Transverse colon (tissue), 3 donors: ENCODE measurements around the gene SLC39A11.
A peak's percentile ranks its signal among the peaks of the same experiment; 100 is the strongest.

ENCODE experiments used
- CTCF ChIP-seq, 5 experiments: fragments of 200-600 bp in 3 of 5; fragments of 450-650 bp in 2 of 5; sonication (generic) in 3 of 5; IDR thresholded peaks; 1 replicate in 2 of 5; 2 replicates in 3 of 5; pipeline ENCODE4 v1.5.1; 2016 to 2017; ENCODE audit warnings: antibody characterized with exemption in 5 of 5, inconsistent platforms in 3 of 5, mild to moderate bottlenecking in 2 of 5, moderate library complexity in 1 of 5
- POLR2A ChIP-seq: fragments of 450-650 bp; IDR thresholded peaks from one replicate; pipeline ENCODE4 v1.6.1; 2016; ENCODE audit warnings: antibody characterized with exemption, mild to moderate bottlenecking, moderate library complexity

- TF ChIP-seq CTCF (IDR thresholded peaks at IDR 0.05) (no peak), POLR2A (peak; percentile 51)
Measured at GRCh38 chr17:72640415-72641165, 451.9 kb downstream of the SLC39A11 start.
